ENCODE results near the gene PTPRE. TPM values are rescaled to one million over a fixed set of nuclear protein-coding genes. Genes with fewer than 3 reads are reported as not detected.

Gene PTPRE
- total RNA-seq, 6 donors from 2014 or later = 49.9 to 89.2 (median 64.2) TPM

DNA sequence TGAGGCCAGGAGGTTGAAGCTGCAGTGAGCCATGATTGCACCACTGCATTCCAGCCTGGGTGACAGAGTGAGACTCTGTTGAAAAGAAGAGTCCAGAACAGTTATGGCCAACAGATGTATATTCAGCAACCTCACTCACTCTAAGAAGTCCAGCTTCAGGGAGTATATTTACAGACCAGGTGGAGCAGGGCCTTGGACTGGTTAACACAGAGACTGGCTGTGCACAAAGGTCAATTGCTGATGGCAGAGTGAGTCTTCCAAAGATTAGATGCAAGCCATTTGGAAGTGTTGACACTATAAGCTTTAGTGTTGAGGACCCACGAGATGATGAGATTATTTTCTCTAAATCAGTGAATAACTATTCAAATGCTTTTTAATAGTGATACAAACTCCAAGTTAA lies 39.1 kb upstream of the PTPRE start:
- DNase-seq (no peak), ATAC-seq (ENCODE audit: low FRiP score in 2 of 2) (no peak)
- WGBS, 2 donors = 63 to 88% methylated on average over 1 of the region's 1 CpG
- TF ChIP-seq EP300 (IDR thresholded peaks at IDR 0.05) = no peak
- H3K27ac ChIP-seq = no peak overlapping the region
- no peaks in the 10 kb centered on the region for H3K4me1 ChIP-seq
- H3K36me3 ChIP-seq = no peaks in the 10 kb centered on the region
- H3K27me3 ChIP-seq = no peaks in the 10 kb centered on the region
- no peak overlapping the region for H3K4me3 ChIP-seq
- peaks cover 0 to 6% (median 4%) of the 10 kb centered on the region in 4 donors for H3K9me3 ChIP-seq

- ATAC-seq (ENCODE audit: low FRiP score in 2 of 2) (no peak), DNase-seq (no peak)
- H3K4me3 ChIP-seq = no peak overlapping the region
- H3K27me3 ChIP-seq = no peaks in the 10 kb centered on the region
- no peaks in the 10 kb centered on the region for H3K36me3 ChIP-seq
- no peaks in the 10 kb centered on the region for H3K4me1 ChIP-seq
- TF ChIP-seq POLR2A (IDR thresholded peaks at IDR 0.05) (no peak), POLR2AphosphoS5 (IDR thresholded peaks at IDR 0.05) (no peak), EP300 (IDR thresholded peaks at IDR 0.05) (no peak)
- TF ChIP-seq, protein P1, sequence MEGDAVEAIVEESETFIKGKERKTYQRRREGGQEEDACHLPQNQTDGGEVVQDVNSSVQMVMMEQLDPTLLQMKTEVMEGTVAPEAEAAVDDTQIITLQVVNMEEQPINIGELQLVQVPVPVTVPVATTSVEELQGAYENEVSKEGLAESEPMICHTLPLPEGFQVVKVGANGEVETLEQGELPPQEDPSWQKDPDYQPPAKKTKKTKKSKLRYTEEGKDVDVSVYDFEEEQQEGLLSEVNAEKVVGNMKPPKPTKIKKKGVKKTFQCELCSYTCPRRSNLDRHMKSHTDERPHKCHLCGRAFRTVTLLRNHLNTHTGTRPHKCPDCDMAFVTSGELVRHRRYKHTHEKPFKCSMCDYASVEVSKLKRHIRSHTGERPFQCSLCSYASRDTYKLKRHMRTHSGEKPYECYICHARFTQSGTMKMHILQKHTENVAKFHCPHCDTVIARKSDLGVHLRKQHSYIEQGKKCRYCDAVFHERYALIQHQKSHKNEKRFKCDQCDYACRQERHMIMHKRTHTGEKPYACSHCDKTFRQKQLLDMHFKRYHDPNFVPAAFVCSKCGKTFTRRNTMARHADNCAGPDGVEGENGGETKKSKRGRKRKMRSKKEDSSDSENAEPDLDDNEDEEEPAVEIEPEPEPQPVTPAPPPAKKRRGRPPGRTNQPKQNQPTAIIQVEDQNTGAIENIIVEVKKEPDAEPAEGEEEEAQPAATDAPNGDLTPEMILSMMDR (IDR thresholded peaks at IDR 0.05) = no peak
- peaks cover 0 to 6% (median 0%) of the 10 kb centered on the region in 4 donors for H3K9me3 ChIP-seq
- H3K27ac ChIP-seq = no peak overlapping the region
Measured at GRCh38 chr10:127869329-127869728, 37.6 kb upstream of the PTPRE start.

DNA sequence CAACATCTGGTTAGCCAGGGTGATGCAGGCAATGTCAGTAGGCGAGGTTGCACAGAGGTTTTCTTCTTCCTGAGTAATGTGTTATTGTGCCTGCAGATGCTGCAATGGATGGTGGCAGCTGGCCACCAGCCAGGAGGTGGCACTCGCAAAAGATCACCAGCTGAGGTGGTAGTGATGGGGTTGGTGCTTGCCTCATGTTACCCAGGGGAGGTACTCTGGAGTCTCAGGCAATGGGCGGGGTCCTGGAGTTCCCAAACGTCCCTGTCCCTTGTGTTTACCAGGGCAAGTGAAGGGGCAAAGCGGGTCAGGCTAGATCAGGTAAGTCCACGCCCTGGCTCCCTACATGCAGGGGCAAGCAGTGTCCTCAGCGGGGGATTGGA lies 35.3 kb upstream of the PTPRE start:
- Histone ChIP-seq H3K27ac (no peak overlapping the region), H3K4me3 (no peak overlapping the region), H3K36me3 (no peaks in the 10 kb centered on the region), H3K9me3 (peaks cover 0 to 6% (median 0%) of the 10 kb centered on the region in 4 donors), H3K4me1 (no peaks in the 10 kb centered on the region), H3K27me3 (no peaks in the 10 kb centered on the region)
- WGBS, 2 donors = 60 to 67% methylated on average over 7 of the region's 7 CpGs
- ATAC-seq (ENCODE audit: low FRiP score in 2 of 2) (no peak), DNase-seq (no peak)
- TF ChIP-seq, protein P1 (IDR thresholded peaks at IDR 0.05) = no peak
- TF ChIP-seq EP300 (IDR thresholded peaks at IDR 0.05) (no peak), POLR2AphosphoS5 (IDR thresholded peaks at IDR 0.05) (no peak), POLR2A (IDR thresholded peaks at IDR 0.05) (no peak)

DNA sequence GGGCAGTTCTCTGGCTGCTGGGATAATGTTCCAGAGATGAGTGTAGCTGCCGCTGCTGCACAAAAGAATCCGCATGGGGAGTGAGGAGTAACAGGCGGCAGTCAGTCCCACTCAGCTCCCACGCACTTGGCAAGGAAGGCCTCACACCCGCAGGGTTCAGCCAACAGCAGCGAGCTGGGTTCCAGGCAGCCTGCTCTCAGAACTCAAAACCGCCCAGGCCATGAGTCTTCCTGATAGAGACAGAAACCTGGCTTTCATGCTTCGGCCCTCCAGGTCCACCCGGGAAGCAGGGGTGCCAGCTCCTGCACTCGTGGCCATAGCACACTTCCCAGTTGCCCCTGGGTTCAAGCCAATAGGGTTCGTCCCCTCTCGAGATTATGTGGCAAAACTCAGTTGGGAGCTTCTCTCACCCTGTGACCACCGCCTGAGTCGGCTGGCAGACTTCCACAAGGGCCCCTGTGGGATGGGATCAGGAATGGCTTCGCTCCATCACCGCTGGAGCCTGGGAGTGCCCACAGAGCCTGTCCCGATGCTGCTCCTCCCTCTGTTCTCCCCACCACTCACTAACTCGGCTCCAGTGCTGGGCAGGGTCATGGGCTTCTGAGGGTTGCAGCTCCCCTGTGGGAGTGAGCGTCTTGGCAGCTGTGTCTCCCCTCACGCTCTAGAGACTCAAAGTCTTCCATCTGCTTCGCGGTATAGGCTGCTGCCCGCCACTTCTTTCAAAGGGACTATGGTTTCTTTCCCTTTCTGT lies 34.7 kb upstream of the PTPRE start:
- Histone ChIP-seq H3K27me3 (no peaks in the 10 kb centered on the region), H3K4me3 (no peak overlapping the region), H3K9me3 (peaks cover 0 to 6% (median 0%) of the 10 kb centered on the region in 4 donors), H3K36me3 (no peaks in the 10 kb centered on the region), H3K4me1 (no peaks in the 10 kb centered on the region), H3K27ac (no peak overlapping the region)
- TF ChIP-seq, protein P1 (IDR thresholded peaks at IDR 0.05) = no peak
- no peak for TF ChIP-seq EP300 (IDR thresholded peaks at IDR 0.05)
- TF ChIP-seq POLR2AphosphoS5 (IDR thresholded peaks at IDR 0.05) = no peak
- no peak for TF ChIP-seq POLR2A (IDR thresholded peaks at IDR 0.05)
- DNase-seq = no peak
- peak in 1 of 2 donors; percentile 73 for ATAC-seq (ENCODE audit: low FRiP score in 2 of 2)
- 61 to 87% methylated on average over 10 to 23 of the region's 23 CpGs for WGBS, 2 donors

GRCh38 chr10:127872871-127873600 lies 33.9 kb upstream of the PTPRE start:
- ATAC-seq (ENCODE audit: low FRiP score in 2 of 2) (no peak), DNase-seq (no peak)
- TF ChIP-seq POLR2AphosphoS5 (IDR thresholded peaks at IDR 0.05) = no peak
- TF ChIP-seq EP300 (IDR thresholded peaks at IDR 0.05) = no peak
- no peak for TF ChIP-seq POLR2A (IDR thresholded peaks at IDR 0.05)
- TF ChIP-seq, protein P1 (IDR thresholded peaks at IDR 0.05) = no peak
- Histone ChIP-seq H3K27ac (no peak overlapping the region), H3K36me3 (no peaks in the 10 kb centered on the region), H3K27me3 (no peaks in the 10 kb centered on the region), H3K4me3 (no peak overlapping the region), H3K9me3 (peaks cover 0 to 6% (median 0%) of the 10 kb centered on the region in 4 donors), H3K4me1 (no peaks in the 10 kb centered on the region)
- 83 to 93% methylated on average over 6 to 12 of the region's 12 CpGs for WGBS, 2 donors

Data from upper lobe of left lung (tissue), 6 donors.